NCI-H748 (cell line): ENCODE measurements around the gene IRF4.

Experiments used
- DNase-seq: peaks from one replicate; lab custom pipeline; 2025; ENCODE audit not compliant: unreplicated experiment; lab: John Stamatoyannopoulos, UW

IRF4 gene

GRCh38 chr6:353642-354614 is 37.6 kb upstream of the IRF4 start:
- no peak for DNase-seq

- DNase-seq: no peak
Observed at GRCh38 chr6:354631-355280, 36.8 kb upstream of the IRF4 start.

- DNase-seq: no peak
Observed at GRCh38 chr6:355373-356208, 36.0 kb upstream of the IRF4 start.

- no peak for DNase-seq
Observed at GRCh38 chr6:356828-357251, 34.7 kb upstream of the IRF4 start.

GRCh38 chr6:357261-357790 is 34.2 kb upstream of the IRF4 start:
- DNase-seq: no peak

GRCh38 chr6:357791-358341 is 33.7 kb upstream of the IRF4 start:
- no peak for DNase-seq

GRCh38 chr6:358432-358831 is 33.1 kb upstream of the IRF4 start:
- no peak for DNase-seq

GRCh38 chr6:358847-359246 is 32.7 kb upstream of the IRF4 start:
- DNase-seq: no peak

GRCh38 chr6:359261-360035 is 32.1 kb upstream of the IRF4 start:
- DNase-seq: no peak

GRCh38 chr6:360349-360748 is 31.2 kb upstream of the IRF4 start:
- no peak for DNase-seq

GRCh38 chr6:360764-361373 is 30.7 kb upstream of the IRF4 start:
- no peak for DNase-seq

- DNase-seq: no peak
Observed at GRCh38 chr6:361411-362132, 30.0 kb upstream of the IRF4 start.

GRCh38 chr6:362231-362923 is 29.2 kb upstream of the IRF4 start:
- no peak for DNase-seq

GRCh38 chr6:362924-363249 is 28.7 kb upstream of the IRF4 start:
- DNase-seq: no peak

- DNase-seq: no peak
Observed at GRCh38 chr6:363291-363690, 28.3 kb upstream of the IRF4 start.

- no peak for DNase-seq
Observed at GRCh38 chr6:363909-364308, 27.6 kb upstream of the IRF4 start.

GRCh38 chr6:364609-365540 is 26.7 kb upstream of the IRF4 start:
- no peak for DNase-seq

GRCh38 chr6:365835-366234 is 25.7 kb upstream of the IRF4 start:
- DNase-seq: no peak
